ENCODE data around the gene POU2F3. TPM values are rescaled to one million over a fixed set of nuclear protein-coding genes. Genes with fewer than 3 reads are reported as not detected.

The POU2F3 gene
- total and polyA plus RNA-seq, 2 of the 13 experiments (the other 11 are each of a cell fraction or from before 2014, with no cell fraction given), result not detected

- TF ChIP-seq GATAD1 (CRISPR knock-in tag; IDR thresholded peaks at IDR 0.05) (no peak), SMAD3 (CRISPR knock-in tag; IDR thresholded peaks at IDR 0.05) (no peak), ZNF234 (CRISPR knock-in tag; conservative IDR thresholded peaks at IDR 0.05) (no peak), GTF2F1 (IDR thresholded peaks at IDR 0.05; ENCODE audit: low read length) (no peak), YEATS2 (CRISPR knock-in tag; IDR thresholded peaks at IDR 0.05; ENCODE audit: borderline replicate concordance) (no peak), ZBTB10 (CRISPR knock-in tag; IDR thresholded peaks at IDR 0.05; ENCODE audit: borderline replicate concordance) (no peak), FOSL2 (CRISPR knock-in tag; IDR thresholded peaks at IDR 0.05) (0 out of 2 replicates have a peak, but pooled peaks have one; percentile 28), ZXDC (CRISPR knock-in tag; IDR thresholded peaks at IDR 0.05) (no peak), SPEN (CRISPR knock-in tag; IDR thresholded peaks at IDR 0.05; ENCODE audit: low read depth) (no peak), ZFY (CRISPR knock-in tag; IDR thresholded peaks at IDR 0.05) (peak; percentile 18; the same call in 1 of the 2 replicates), MBNL3 (CRISPR knock-in tag; conservative IDR thresholded peaks at IDR 0.05) (no peak), ZNF282 (IDR thresholded peaks at IDR 0.05; ENCODE audit: partially characterized antibody) (no peak), ZBTB8A (CRISPR knock-in tag; IDR thresholded peaks at IDR 0.05; ENCODE audit: borderline replicate concordance, low read depth) (no peak), ZNF101 (CRISPR knock-in tag; IDR thresholded peaks at IDR 0.05; ENCODE audit: borderline replicate concordance, low read depth) (no peak), ZNF441 (CRISPR knock-in tag; IDR thresholded peaks at IDR 0.05; ENCODE audit: borderline replicate concordance) (peak; percentile 53; the same call in 1 of the 2 replicates), TEAD3 (CRISPR knock-in tag; optimal IDR thresholded peaks at IDR 0.05; ENCODE audit: borderline replicate concordance) (no peak), JARID2 (CRISPR knock-in tag; IDR thresholded peaks at IDR 0.05; ENCODE audit: insufficient replicate concordance) (no peak), ZNF746 (CRISPR knock-in tag; IDR thresholded peaks at IDR 0.05) (no peak), ZNF281 (CRISPR knock-in tag; IDR thresholded peaks at IDR 0.05; ENCODE audit: borderline replicate concordance) (no peak), HOXA7 (CRISPR knock-in tag; IDR thresholded peaks at IDR 0.05) (no peak), CEBPB (IDR thresholded peaks at IDR 0.05; ENCODE audit: borderline replicate concordance, low read depth, low read length) (peak; percentile 80), PHB2 (IDR thresholded peaks at IDR 0.05; ENCODE audit: partially characterized antibody) (no peak), ZNF329 (CRISPR knock-in tag; IDR thresholded peaks at IDR 0.05; ENCODE audit: low read depth) (no peak), ZNF703 (CRISPR knock-in tag; IDR thresholded peaks at IDR 0.05; ENCODE audit: borderline replicate concordance) (no peak), ZNF644 (CRISPR knock-in tag; IDR thresholded peaks at IDR 0.05; ENCODE audit: low read depth) (0 out of 2 replicates have a peak, but pooled peaks have one; percentile 39)
These were observed 44.3 kb downstream of the POU2F3 start (continued) for GRCh38 chr11:120284272-120284671.
